ENCODE data around the gene PSKH1. TPM values are rescaled to one million over a fixed set of nuclear protein-coding genes. Genes with fewer than 3 reads are reported as not detected.

Gene PSKH1
- polyA plus RNA-seq, 2 of the 4 experiments (the other 2 are of a cell fraction) = 15.1 to 15.8 TPM

- FAIRE-seq (no peak), DNase-seq (ENCODE audit: low read depth in 1 of 2, low spot score in 1 of 2) (no peak), ATAC-seq (0 out of 6 replicates have a peak, but pooled peaks of 1 of the 2 experiments have one; percentile 14)
- TF ChIP-seq KDM1A (IDR thresholded peaks at IDR 0.05; ENCODE audit: low read depth) (no peak), RAD21 (conservative IDR thresholded peaks at IDR 0.05 in 1 of 2, IDR thresholded peaks at IDR 0.05 in 1 of 2) (peak in 1 of 2 experiments; percentile 20; a peak in 1 of 5 replicates), ATOH8 (CRISPR knock-in tag; IDR thresholded peaks at IDR 0.05; ENCODE audit: low read depth) (no peak)
- no peak overlapping the region for H3K4me2 ChIP-seq
- CTCF ChIA-PET = interaction anchor here (0.9 to 22.2 kb wide), 6 partner anchors 8 to 121 kb away, joined by 3 to 370 read pairs (median 25); partner anchors contain the start of genes CTRL, EDC4 and NRN1L
- 93% methylated on average over 6 of the region's 6 CpGs for whole genome bisulfite sequencing (ENCODE audit: missing lambda C conversion rate)
- no peak overlapping the region for H3K4me3 ChIP-seq
- POLR2A ChIA-PET = no interaction called here
- no peak overlapping the region for H3K27ac ChIP-seq
- no peaks in the 10 kb centered on the region for H3K9me3 ChIP-seq
- H3K4me1 ChIP-seq = peaks cover 16% of the 10 kb centered on the region
Observed at GRCh38 chr16:67919622-67920221, 26.7 kb downstream of the PSKH1 start.

GRCh38 chr16:67922221-67922620 is 29.2 kb downstream of the PSKH1 start:
- H3K4me3 ChIP-seq = no peak overlapping the region
- WGBS (ENCODE audit: missing lambda C conversion rate) = 89% methylated on average over 5 of the region's 5 CpGs
- ChIA-PET POLR2A (no interaction called here), CTCF (interaction anchor here (1.1 to 22.2 kb wide), 4 partner anchors 41 to 428 kb away, joined by 3 to 370 read pairs (median 26); partner anchors contain the start of genes EDC4 and NRN1L)
- no peak overlapping the region for H3K4me2 ChIP-seq
- DNase-seq (ENCODE audit: low read depth in 1 of 2, low spot score in 1 of 2) (no peak), ATAC-seq (no peak), FAIRE-seq (no peak)
- H3K9me3 ChIP-seq = no peaks in the 10 kb centered on the region
- H3K27ac ChIP-seq = no peak overlapping the region
- no peak for TF ChIP-seq CTCF (IDR thresholded peaks at IDR 0.05)
- no peak for TF ChIP-seq BHLHE40 (IDR thresholded peaks at IDR 0.05; ENCODE audit: low read depth, low read length)
- TF ChIP-seq FOSL2 (IDR thresholded peaks at IDR 0.05) = no peak
- TF ChIP-seq FOSL2 (CRISPR knock-in tag; IDR thresholded peaks at IDR 0.05) = no peak
- peaks cover 11% of the 10 kb centered on the region for H3K4me1 ChIP-seq

- POLR2A ChIA-PET = no interaction called here
- DNase-seq (ENCODE audit: low read depth in 1 of 2, low spot score in 1 of 2) = no peak
- H3K4me2 ChIP-seq = no peak overlapping the region
- no peak overlapping the region for H3K4me3 ChIP-seq
- no peak overlapping the region for H3K27ac ChIP-seq
- WGBS (ENCODE audit: missing lambda C conversion rate) = 83% methylated on average over 8 of the region's 8 CpGs
- peaks cover 5% of the 10 kb centered on the region for H3K4me1 ChIP-seq
- TF ChIP-seq HOXB5 (CRISPR knock-in tag; IDR thresholded peaks at IDR 0.05) (no peak), GATA3 (IDR thresholded peaks at IDR 0.05; ENCODE audit: borderline replicate concordance) (no peak), JUNB (IDR thresholded peaks at IDR 0.05) (no peak), ATOH8 (CRISPR knock-in tag; IDR thresholded peaks at IDR 0.05; ENCODE audit: low read depth) (no peak), SMC3 (IDR thresholded peaks at IDR 0.05) (no peak), ELK1 (IDR thresholded peaks at IDR 0.05; ENCODE audit: low read depth, low read length) (no peak)
- H3K9me3 ChIP-seq = no peaks in the 10 kb centered on the region
- no peak for ATAC-seq
- FAIRE-seq = no peak
- CTCF ChIA-PET = interaction anchor here (1.1 to 22.2 kb wide), 4 partner anchors 41 to 429 kb away, joined by 3 to 370 read pairs (median 26); partner anchors contain the start of genes EDC4 and NRN1L
Observed at GRCh38 chr16:67922740-67923139, 29.7 kb downstream of the PSKH1 start.
